ENCODE results near the gene FAM184B.

Gene FAM184B

DNA sequence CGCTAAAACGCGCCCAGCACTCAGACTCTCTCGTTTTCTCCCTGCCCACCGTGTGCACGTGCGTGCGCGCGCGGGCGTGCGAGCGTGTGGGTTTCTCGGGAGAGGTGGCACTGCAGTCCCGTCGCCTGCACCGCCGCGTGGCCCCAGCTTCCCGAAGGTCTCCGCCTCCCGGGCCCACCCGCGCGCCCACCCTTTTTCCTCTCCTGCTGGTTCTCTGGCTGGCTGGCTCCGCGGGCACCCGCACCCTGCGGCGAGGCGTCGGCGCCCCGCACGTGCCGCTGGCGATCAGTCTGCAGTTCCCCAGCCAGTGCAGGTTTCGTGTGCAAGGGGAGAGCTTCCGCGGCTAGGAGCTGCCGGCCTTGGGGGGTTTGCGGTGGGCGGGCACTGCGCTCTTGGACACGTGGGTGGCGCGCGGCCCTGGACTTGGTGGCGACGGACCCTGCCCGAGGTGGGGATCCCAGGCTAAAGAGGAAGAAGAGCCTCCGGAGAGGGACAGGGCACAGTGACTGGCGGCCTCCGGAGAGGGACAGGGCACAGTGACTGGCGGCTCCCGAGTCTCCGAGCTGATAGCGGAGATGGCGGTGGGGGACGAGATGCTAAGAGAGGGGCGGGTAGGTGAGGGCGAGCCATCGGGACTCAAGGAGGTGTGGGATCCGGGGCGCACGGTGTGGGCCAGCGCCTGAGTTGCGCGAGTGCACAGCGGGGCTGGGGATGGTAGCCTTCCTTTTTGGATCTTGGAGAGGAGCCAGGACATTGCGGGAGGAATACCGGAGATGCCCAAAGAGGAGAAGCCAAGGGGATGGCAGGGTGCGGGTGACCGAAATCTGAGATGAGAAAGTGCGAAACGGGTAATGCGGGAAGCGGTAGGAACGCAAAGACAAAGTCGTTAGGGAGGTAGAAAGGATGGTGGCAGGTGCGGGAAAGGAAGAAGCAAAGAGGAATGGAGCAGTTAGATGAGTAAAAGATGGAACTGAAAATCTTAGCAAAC is at the start of gene FAM184B:
TSS of gene FAM184B (minus strand) at position 322 of the 988 bp plus-strand sequence. CDS start 322 bp downstream, outside the sequence.
- no peak for DNase-seq (ENCODE audit: low read depth)

DNA sequence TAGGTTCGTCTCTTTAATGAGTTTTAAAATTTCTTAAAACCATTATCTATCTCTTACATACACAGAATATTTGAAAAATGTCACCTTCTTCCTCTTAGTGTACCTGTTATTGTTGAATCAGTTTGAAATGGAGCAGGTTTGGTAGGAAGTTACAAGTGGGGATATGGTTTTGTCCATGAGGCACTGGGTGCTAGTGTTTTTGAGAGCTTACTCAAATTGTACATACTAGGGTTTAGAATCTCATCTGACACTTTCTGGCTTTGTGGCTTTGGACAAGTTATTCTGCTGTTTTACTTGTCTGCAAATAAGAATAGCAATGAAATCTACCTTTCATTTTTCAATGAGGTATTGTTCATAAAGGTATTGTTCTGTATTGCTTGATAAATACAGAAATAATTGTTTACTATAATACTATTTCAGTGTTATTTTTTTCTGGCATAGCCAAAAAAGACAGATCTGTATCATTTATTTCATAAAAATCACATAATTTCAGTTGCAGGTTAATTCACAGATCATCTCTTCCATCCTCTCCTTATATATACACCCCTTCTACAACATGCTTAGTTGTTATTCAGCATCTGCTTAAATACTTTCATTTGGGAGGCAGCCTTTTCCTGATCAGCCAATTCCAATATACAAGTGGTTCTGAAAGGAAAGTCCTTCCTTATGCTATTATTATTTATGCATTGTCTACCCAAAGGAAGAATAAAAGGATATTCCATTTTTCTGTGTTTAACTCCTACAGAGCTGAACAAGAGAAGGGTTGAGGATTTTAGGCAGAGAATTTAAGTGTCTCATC is 42.6 kb upstream of the FAM184B start:
- DNase-seq (ENCODE audit: low read depth), result no peak

GRCh38 chr4:17817027-17817426 is 35.6 kb upstream of the FAM184B start:
- DNase-seq (ENCODE audit: low read depth), result peak; percentile 88

- DNase-seq (ENCODE audit: low read depth), result no peak
These were observed 34.7 kb upstream of the FAM184B start for GRCh38 chr4:17816142-17816541.

DNA sequence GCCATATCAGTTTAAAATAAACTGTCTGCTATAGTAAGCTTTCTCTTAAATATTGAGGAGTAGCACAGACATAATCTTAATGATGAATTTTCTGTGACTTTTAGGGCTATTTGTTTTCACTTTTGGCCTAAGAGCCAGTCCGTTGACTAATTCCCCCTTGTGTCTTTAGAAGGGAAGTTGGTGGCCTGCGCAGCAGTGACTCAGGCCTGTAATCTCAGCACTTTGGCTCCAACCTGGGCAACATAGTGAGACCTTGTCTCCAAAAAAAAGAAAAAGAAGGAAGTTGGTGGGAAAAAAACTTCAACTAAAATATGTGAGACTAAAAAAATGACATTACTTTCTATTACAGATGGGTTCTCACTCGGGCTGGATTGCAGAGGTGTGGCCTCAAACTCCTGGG is 32.7 kb upstream of the FAM184B start:
- DNase-seq (ENCODE audit: low read depth), result no peak

- no peak for DNase-seq (ENCODE audit: low read depth)
These were observed 31.4 kb upstream of the FAM184B start for GRCh38 chr4:17812801-17813200.

GRCh38 chr4:17812125-17812524 is 30.7 kb upstream of the FAM184B start:
- no peak for DNase-seq (ENCODE audit: low read depth)

DNA sequence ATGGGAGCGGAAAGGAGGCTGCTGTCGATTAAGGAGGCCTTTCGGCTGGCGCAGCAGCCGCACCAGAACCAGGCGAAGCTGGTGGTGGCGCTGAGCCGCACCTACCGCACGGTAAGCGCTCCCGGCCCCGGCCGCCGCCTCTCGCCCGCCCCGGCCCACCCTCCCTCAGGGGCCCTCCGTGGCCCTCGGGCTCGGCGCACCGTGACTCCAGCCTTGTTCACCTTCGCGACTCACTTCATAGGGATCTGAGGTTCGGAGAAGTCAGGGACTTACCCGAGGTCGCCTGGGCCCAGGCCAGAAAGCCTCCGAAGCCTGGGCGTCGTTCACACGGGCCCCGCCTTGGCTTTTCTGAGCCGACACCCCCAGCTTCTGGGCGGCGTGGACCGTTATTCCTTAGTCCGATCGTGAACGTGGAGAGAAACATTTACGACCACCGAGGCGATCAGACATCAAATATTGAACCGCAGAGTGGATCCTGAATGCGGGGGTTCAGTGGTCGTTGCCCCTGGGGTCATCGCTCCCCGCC is 29.7 kb upstream of the FAM184B start:
- DNase-seq (ENCODE audit: low read depth), result no peak

DNA sequence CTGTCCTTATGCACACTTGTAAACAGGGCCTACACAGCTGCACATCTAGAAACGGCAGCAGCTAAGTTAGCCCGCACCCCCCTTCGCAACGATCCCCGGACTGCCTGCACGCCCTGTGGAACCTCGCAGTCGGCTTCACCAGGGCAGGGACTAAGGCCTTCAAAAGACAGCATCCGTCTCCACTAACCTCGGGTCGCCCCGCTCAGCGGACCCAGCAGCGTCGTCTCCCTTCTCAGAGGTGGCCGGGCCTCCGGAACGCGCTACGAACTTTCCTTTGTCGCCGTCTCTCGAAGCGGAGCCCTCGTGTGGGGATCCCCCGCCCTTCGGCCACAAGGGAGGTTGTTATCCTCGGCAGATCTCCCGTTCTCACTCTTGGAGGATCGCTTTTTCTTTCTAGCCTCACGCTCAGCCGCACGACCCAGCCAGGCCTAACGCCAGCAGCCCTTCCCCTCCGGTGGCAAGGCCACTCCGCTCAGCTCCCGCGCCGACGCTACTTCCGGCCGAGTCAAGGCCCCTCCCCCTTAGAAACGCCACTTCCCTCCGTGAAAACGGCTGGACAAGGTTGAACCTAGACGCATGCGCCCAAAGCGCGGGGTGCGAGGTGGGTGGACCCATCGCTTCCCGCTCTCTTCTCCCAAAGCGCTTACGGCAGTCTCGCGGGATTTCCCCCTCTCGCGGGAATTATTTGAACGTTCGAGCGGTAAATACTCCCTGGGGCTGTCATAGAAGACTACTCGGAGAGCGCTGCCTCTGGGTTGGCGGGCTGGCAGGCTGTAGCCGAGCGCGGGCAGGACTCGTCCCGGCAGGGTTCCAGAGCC is 29.0 kb upstream of the FAM184B start, which contains the start of the genes DCAF16 and NCAPG:
TSS of gene DCAF16 (minus strand) at position 498 of the 818 bp plus-strand sequence. CDS start 6,616 bp downstream, outside the sequence.
TSS of gene NCAPG (plus strand) at position 720 of the 818 bp plus-strand sequence. CDS start 99 bp downstream, outside the sequence.
- peak; percentile 98 for DNase-seq (ENCODE audit: low read depth)

- DNase-seq (ENCODE audit: low read depth), result no peak
These were observed 28.2 kb upstream of the FAM184B start for GRCh38 chr4:17809667-17810066.

DNA sequence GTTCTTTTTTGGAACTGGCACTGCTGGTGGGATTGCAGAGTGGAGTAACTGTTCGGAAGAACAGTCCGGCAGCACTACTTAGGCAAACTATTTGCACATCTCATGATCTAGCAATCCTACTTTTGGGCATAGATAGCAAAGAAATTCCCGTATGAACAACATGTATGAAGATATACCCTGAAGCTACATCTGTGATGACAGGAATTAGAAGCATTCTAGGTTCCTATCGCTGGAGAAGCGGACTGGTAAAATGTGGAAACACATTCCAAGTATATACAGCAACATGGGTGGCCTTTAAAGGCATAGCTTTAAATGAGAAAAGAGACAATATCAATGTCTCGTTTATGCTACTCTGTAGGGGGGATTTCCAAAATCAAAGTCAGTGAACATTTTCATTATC is 26.0 kb upstream of the FAM184B start:
- DNase-seq (ENCODE audit: low read depth), result no peak

DNA sequence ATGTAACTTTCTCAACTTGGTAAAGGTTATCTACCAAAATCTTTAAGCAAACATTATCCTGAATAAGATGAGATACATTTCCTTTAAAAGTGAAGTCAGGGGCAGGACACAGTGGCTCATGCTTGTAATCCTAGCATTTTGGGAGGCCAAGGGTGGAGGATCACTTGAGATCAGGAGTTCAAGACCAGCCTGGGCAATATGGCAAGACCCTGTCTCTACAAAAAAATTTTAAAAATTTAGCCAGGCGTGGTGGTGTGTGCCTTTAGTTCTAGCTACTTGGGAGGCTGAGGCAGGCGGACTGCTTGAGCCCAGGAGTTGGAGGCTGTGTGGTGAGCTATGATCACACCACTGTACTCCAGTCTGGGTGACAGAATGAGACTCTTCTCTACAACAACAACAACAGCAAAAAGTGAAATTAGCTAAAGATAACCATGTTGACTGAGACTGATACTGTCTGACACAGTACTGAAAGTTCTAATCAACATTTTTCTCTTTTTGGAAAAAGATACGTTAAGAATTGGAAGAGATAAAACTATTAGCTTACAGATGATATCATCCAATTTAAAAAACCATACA is 24.2 kb upstream of the FAM184B start:
- DNase-seq (ENCODE audit: low read depth), result no peak

DNA sequence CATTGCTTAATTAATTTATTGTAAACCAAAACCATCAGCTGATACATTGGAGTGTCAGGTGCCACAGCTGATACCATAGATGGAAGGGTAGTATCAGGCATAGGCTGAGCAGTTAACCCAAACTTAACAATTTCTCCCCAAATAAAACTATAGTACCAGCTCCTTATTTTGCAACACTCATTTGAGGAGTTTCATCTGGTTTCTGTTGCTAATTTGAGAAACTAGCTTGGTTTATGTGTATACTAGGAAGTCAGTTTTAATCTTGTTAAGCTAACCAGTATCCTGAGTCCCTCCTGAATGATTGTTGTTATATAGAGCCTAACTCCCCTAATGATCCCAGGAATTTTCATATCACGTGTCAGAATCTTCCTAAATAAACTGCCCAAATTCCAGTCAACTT is 16.4 kb upstream of the FAM184B start:
- no peak for DNase-seq (ENCODE audit: low read depth)

DNA sequence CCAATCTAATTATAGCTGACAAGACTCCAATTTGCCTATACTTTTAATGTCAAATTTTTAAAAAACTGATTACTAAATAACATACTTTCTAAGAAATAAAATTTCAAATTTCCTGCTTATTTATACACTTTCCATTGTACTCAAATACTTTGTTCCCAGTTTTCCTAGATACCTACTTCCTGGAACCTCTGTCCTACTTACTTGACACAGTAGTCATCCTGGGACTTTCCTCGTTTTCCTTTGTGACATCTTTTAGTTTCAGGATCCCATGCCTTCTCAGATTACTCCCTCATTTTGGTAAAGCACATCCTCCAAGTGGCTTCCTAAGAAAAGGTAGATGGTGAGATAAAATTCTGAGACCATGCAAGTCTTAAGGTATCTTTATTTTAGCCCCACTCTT is 13.3 kb upstream of the FAM184B start:
- DNase-seq (ENCODE audit: low read depth), result no peak

GRCh38 chr4:17788956-17789355 is 7.5 kb upstream of the FAM184B start:
- peak; percentile 83 for DNase-seq (ENCODE audit: low read depth)

GRCh38 chr4:17787315-17787714 is 5.9 kb upstream of the FAM184B start:
- DNase-seq (ENCODE audit: low read depth), result peak; percentile 51

DNA sequence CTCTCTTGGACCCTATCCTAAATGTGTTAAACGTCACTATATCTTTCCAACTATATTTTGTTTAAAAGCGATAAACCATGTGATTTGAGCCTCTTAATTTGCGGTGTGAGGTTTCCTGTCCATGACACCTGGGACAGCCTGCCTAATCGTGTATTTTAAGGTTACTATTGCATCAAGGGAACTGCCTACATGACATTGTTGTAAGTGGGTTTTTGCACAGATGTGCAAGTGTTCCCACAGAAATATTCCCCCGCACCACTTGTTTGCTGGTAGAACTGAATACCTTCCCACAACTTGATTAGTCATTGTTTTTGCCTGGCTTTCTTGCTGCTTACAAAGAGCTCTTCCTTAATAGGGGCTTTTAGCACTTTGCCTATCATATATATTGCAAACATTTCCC is 5.1 kb upstream of the FAM184B start:
- peak; percentile 31 for DNase-seq (ENCODE audit: low read depth)

- DNase-seq (ENCODE audit: low read depth), result no peak
These were observed 4.4 kb upstream of the FAM184B start for GRCh38 chr4:17785858-17786257.

GRCh38 chr4:17780501-17781299 is 721 bp downstream of the FAM184B start:
- DNase-seq (ENCODE audit: low read depth), result no peak

GRCh38 chr4:17778431-17778830 is 3.0 kb downstream of the FAM184B start:
- DNase-seq (ENCODE audit: low read depth), result no peak

Data from amniotic epithelial cell (primary cell).